ENCODE results near the gene PIEZO1. TPM values are rescaled to one million over a fixed set of nuclear protein-coding genes. Genes with fewer than 3 reads are reported as not detected.

Gene PIEZO1
- total and polyA plus RNA-seq, 7 donors: 18.0 to 242 (median 126) TPM

DNA sequence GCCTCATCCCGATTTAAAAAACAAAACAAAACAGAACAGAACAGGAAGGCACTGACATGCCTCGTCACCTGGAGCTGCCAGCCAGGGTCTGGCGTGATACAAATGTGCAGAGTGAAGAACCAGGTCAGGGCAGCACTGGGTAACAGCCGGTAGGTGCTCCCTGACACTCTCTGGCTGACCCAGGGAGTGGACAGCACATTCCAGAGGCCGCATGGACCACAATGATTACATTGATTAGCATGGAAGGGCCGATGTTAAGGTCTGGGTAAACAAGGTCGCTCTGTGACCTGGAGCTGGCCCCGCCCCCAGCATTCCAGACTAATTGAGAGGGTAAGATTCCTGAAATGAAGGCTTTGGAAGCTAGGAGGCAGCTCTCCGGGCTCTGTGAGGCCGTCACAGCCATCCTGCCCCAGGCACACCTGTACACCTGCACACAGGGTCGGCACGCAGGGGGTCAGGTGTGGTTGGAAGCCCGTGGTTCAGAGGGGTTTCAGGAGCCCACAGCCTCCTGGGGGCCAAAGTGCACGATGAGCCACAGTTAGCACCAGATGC lies 21.4 kb downstream of the PIEZO1 start:
- DNase-seq: no peak
- H3K9me3 ChIP-seq: no peaks in the 10 kb centered on the region
- 50 to 71% methylated on average over 14 of the region's 14 CpGs for WGBS, 2 donors
- TF ChIP-seq POLR2AphosphoS5 (IDR thresholded peaks at IDR 0.05) (peak in 1 of 4 donors; percentile 29), POLR2A (IDR thresholded peaks at IDR 0.05) (no peak)
- peaks cover 0 to 97% (median 93%) of the 10 kb centered on the region in 4 donors for H3K4me1 ChIP-seq
- no peak overlapping the region for H3K4me3 ChIP-seq
- peak overlapping the region; percentile 91 to 100 (median 96) for H3K27ac ChIP-seq
- no peaks in the 10 kb centered on the region for H3K36me3 ChIP-seq
- H3K27me3 ChIP-seq: no peaks in the 10 kb centered on the region
- intact Hi-C loops (cut with DNase I): no loop called here

DNA sequence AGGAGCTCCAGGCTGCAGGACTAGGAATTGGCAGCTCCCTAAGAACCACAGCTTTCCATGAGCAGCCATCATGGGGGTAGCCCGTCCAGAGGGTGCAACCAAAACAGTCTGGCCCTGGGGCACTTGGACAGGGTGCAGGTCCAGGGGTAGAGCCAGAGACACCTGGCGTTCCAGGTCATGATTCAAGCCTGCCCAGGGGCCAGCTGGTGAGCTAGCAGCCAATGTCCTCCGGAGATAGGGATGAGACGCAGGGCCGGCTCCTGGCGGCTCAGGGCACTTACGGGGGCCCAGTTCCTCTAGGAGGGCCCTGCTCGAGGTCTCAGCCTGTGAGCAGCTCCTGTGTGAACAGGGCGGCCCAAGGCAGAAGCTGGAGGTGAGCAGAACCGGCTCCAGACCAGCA lies 22.1 kb downstream of the PIEZO1 start:
- intact Hi-C loops (cut with DNase I): no loop called here
- no peaks in the 10 kb centered on the region for H3K9me3 ChIP-seq
- DNase-seq: no peak
- 90 to 93% methylated on average over 10 of the region's 10 CpGs for WGBS, 2 donors
- no peaks in the 10 kb centered on the region for H3K27me3 ChIP-seq
- peaks cover 0 to 97% (median 93%) of the 10 kb centered on the region in 4 donors for H3K4me1 ChIP-seq
- H3K4me3 ChIP-seq: no peak overlapping the region
- peak overlapping the region; percentile 91 to 100 (median 96) for H3K27ac ChIP-seq
- TF ChIP-seq, protein P1, sequence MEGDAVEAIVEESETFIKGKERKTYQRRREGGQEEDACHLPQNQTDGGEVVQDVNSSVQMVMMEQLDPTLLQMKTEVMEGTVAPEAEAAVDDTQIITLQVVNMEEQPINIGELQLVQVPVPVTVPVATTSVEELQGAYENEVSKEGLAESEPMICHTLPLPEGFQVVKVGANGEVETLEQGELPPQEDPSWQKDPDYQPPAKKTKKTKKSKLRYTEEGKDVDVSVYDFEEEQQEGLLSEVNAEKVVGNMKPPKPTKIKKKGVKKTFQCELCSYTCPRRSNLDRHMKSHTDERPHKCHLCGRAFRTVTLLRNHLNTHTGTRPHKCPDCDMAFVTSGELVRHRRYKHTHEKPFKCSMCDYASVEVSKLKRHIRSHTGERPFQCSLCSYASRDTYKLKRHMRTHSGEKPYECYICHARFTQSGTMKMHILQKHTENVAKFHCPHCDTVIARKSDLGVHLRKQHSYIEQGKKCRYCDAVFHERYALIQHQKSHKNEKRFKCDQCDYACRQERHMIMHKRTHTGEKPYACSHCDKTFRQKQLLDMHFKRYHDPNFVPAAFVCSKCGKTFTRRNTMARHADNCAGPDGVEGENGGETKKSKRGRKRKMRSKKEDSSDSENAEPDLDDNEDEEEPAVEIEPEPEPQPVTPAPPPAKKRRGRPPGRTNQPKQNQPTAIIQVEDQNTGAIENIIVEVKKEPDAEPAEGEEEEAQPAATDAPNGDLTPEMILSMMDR (IDR thresholded peaks at IDR 0.05): no peak
- TF ChIP-seq EP300 (IDR thresholded peaks at IDR 0.05) (no peak), POLR2A (IDR thresholded peaks at IDR 0.05) (no peak), POLR2AphosphoS5 (IDR thresholded peaks at IDR 0.05) (no peak)
- no peaks in the 10 kb centered on the region for H3K36me3 ChIP-seq

DNA sequence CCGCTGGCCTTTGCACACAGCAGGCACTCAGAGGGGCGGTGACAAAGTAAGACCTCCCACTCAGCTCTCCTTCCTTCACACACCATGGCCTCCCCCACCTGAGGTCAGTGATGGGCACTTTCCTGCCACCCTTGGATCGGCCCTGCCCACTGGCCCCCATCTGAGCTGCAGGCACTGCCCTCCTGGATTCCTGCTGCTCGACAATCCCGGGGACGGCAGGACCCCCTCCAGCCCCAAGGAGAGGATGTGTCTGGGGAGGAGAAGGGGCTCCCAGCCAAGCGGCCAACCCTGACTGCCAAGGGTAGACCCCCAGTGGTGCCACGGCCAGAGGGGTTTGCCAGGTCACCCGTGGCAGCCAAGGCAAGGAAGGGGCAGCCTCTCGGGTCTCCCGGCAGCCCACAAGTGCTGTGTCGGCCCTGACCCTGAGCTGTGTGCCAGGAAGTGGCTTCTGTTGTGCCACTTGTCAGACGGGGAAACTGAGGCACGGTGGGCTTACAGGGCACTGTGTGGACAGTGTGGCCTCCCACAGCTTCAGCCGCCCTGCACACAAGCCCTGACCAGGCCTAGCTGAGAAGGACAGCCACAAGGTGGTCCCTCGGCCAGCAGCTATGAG lies 22.7 kb downstream of the PIEZO1 start:
- peaks cover 0 to 97% (median 93%) of the 10 kb centered on the region in 4 donors for H3K4me1 ChIP-seq
- H3K4me3 ChIP-seq: no peak overlapping the region
- intact Hi-C loops (cut with DNase I): no loop called here
- WGBS, 2 donors: 72 to 83% methylated on average over 16 of the region's 16 CpGs
- no peaks in the 10 kb centered on the region for H3K36me3 ChIP-seq
- H3K9me3 ChIP-seq: no peaks in the 10 kb centered on the region
- DNase-seq: no peak
- peak overlapping the region; percentile 91 to 100 (median 96) for H3K27ac ChIP-seq
- TF ChIP-seq POLR2A (IDR thresholded peaks at IDR 0.05): no peak
- TF ChIP-seq, protein P1 (IDR thresholded peaks at IDR 0.05): no peak
- no peak for TF ChIP-seq EP300 (IDR thresholded peaks at IDR 0.05)
- no peak for TF ChIP-seq POLR2AphosphoS5 (IDR thresholded peaks at IDR 0.05)
- no peaks in the 10 kb centered on the region for H3K27me3 ChIP-seq

DNA sequence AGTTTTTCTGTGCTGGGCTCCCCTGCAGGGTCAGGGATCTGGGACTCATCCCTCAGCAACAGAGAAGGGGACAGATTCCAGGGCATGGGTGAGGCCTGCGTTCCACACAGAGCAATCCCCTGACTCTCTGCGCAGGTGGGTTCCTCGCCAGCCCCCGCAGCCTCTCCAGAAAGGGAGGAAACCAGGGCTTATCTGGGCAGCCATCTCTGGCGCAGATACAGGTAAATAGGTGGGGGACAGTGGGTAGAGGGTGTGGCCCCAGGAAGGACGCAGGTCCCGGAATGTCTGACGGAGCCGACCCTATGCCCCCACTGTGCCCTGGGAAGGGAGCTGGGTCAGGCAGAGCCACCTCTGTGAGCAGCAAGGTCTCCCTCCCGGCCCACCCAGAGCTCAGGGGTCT lies 23.2 kb downstream of the PIEZO1 start:
- TF ChIP-seq POLR2A (IDR thresholded peaks at IDR 0.05): no peak
- TF ChIP-seq POLR2AphosphoS5 (IDR thresholded peaks at IDR 0.05): no peak
- TF ChIP-seq, protein P1 (IDR thresholded peaks at IDR 0.05): no peak
- Histone ChIP-seq H3K27ac (peak overlapping the region; percentile 91 to 100 (median 96)), H3K4me1 (peaks cover 0 to 97% (median 90%) of the 10 kb centered on the region in 4 donors), H3K4me3 (no peak overlapping the region), H3K9me3 (no peaks in the 10 kb centered on the region), H3K27me3 (no peaks in the 10 kb centered on the region), H3K36me3 (no peaks in the 10 kb centered on the region)
- intact Hi-C loops (cut with DNase I): no loop called here
- no peak for DNase-seq
- WGBS, 2 donors: 18 to 71% methylated on average over 10 of the region's 10 CpGs

DNA sequence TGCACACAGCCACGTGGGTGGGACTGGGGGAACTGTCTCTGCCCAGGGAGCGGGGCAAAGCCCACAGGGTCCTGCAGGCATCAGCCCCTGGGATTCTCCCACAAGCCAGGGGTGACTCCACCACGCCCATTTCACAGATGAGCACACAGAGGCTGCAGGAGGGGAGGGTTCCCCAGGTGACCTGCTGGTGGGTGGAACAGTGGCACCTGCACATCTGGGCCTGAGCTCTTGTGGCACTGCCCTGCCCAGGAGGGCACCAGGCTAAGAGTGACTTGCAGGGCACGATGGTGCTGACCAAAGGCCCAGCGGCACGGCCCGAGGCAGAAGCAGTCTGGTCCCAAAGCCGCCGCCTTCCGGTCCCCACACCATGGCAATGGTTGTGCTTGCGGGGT lies 23.9 kb downstream of the PIEZO1 start:
- Histone ChIP-seq H3K4me3 (no peak overlapping the region), H3K27me3 (no peaks in the 10 kb centered on the region), H3K9me3 (no peaks in the 10 kb centered on the region), H3K27ac (peak overlapping the region; percentile 91 to 100 (median 96)), H3K4me1 (peaks cover 0 to 91% (median 85%) of the 10 kb centered on the region in 4 donors), H3K36me3 (no peaks in the 10 kb centered on the region)
- WGBS, 2 donors: 54 to 89% methylated on average over 11 of the region's 11 CpGs
- TF ChIP-seq, protein P1 (IDR thresholded peaks at IDR 0.05): no peak
- TF ChIP-seq POLR2A (IDR thresholded peaks at IDR 0.05) (no peak), EP300 (IDR thresholded peaks at IDR 0.05) (no peak), POLR2AphosphoS5 (IDR thresholded peaks at IDR 0.05) (no peak)
- DNase-seq: no peak
- intact Hi-C loops (cut with DNase I): no loop called here
